Stimulated activated CD8-positive, alpha-beta memory T cell treated with anti-CD3 and anti-CD28 coated beads, Interleukin-7, amount 100 ng/mL, for 24 hours (primary cell): ENCODE measurements around the gene EDC3.
"Not testable (repeated sequence)": the region's sequence is repeated elsewhere in the genome, so short reads cannot be mapped to it uniquely, and the experiment has no call there.

Source experiments
- DNase-seq: peaks from one replicate; pipeline ENCODE4 v3.0.0-alpha.2; 2020; ENCODE audit warnings: low read depth

Gene EDC3

GRCh38 chr15:74695597-74696397 lies at the start of gene EDC3:
TSS of gene EDC3 (minus strand) at chr15:74696024. CDS start at chr15:74675124, 20,900 bp downstream.
- DNase-seq, result peak; percentile 76

DNA sequence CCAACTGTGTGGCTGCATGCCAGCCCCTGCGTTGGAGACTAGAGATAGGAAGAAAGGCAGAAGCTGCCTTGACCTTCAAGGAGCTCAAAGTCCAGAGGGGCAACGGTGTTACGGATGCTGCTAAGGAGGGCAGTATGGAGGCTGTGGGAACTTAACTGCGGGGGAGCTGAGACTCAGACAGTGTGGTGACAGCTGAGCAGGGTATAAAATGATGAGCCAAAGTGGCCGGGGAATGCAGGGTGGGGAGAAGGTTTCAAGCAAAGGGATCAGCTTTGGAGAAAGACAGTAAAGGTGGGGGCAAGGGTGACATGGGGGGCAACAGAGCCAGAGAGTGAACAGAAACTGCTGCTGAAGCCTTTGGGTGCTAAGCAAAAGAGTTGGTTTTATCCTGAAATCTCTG lies 46.6 kb upstream of the EDC3 start:
- DNase-seq, result no peak

GRCh38 chr15:74738239-74738638 lies 42.4 kb upstream of the EDC3 start:
- DNase-seq, result not testable (repeated sequence)

DNA sequence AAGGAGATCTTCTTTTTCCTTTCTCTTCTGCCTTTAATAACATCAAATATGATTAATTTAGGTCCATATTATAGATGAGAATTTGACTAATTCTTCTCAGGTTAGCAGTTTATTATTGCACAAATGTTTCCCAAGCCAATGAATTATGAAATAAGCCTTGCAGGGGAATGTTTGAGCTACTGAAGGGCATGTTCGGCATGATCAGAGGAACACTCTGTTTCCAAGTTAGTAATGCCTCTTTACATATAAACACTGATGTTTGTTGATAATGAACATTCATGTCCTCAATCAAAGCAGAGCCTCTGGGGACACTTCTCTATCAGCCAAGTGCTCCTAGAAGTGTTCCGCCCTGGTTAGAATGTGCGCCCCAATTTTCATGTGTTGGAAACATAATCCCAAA lies 39.5 kb upstream of the EDC3 start:
- no peak for DNase-seq

DNA sequence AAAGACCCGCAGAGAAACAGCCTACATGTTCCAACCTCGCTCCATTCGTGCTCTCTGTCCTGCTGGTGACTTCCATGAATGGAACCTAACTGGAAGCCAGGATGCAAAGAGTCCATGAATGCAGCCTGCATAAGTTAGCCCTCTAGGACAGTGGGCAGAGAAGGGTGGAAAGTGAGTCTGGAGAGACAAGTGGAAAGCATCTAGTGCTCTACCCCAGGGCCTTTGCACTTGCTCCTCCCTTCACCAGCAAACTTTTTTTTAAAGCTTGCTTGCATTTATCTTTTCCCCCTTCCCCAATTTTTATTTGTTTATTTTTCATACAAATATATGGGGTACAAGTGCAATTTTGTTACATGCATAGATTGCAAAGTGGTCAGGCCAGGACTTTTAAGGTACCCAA lies 37.4 kb upstream of the EDC3 start:
- no peak for DNase-seq

- no peak for DNase-seq
Measured at GRCh38 chr15:74732846-74733245, 37.0 kb upstream of the EDC3 start.

DNA sequence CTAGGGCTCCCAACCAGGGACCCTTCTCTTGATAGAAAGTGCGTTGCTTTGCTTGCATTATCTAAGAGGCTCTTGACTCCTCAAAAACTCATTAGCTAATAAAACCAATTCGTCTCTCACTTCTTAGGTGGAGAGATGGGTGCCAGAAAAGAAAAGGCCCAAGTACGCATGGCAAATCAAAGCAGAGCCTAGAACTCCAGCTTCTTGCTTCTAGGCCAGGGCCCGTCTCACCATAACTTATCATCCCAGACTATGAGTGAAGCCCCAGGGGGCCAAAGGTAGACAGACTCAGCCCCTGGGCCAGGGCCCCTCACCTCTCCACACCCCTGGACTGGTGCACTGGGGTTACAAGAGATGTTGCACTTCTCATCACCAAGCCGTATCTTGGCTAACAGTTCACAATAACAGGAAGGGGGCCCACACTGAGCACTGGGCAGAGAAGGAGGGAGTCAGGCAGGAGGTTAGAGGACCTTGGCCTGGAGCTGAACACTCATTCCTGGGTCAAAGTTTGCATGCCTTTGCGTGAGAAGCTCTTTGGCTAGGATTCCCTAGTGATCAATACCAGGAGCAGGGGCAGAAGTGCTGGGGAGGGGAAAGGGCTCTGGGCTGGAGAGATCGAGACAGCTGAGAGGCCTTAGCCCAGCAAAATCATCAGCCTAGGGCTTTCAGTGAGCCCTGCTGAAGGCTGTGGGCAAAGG lies 34.9 kb upstream of the EDC3 start:
- no peak for DNase-seq

GRCh38 chr15:74729372-74729771 lies 33.5 kb upstream of the EDC3 start:
- DNase-seq, result not testable (repeated sequence)

DNA sequence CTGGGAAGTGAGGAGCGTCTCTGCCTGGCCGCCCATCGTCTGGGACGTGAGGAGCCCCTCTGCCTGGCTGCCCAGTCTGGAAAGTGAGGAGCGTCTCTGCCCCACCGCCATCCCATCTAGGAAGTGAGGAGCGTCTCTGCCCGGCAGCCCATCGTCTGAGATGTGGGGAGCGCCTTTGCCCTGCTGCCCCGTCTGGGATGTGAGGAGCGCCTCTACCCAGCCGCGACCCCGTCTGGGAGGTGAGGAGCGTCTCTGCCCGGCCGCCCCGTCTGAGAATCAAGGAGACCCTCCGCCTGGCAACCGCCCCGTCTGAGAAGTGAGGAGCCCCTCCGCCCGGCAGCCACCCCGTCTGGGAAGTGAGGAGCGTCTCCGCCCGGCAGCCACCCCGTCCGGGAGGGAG lies 32.9 kb upstream of the EDC3 start:
- DNase-seq, result not testable (repeated sequence)

DNA sequence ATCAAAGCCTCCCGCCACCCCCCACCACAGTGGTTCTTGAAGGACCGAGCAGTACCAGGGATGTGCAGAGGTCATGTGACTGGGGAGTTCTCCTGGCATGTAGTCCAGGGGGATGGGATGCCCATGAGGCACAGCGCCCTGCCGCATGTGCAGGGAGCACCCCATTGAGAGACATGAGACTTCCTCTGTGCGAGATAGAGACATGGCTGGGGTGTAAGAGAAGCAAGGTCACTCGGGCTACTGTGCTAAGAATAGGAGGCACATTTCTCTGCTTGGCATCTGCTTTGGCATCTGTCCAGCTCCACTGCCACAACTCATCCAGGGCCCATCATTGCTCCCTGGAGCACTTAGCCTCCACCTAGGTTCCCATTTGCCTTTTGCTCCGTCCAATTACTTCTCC lies 31.9 kb upstream of the EDC3 start:
- no peak for DNase-seq

- DNase-seq, result no peak
Measured at GRCh38 chr15:74726774-74727164, 30.9 kb upstream of the EDC3 start.

DNA sequence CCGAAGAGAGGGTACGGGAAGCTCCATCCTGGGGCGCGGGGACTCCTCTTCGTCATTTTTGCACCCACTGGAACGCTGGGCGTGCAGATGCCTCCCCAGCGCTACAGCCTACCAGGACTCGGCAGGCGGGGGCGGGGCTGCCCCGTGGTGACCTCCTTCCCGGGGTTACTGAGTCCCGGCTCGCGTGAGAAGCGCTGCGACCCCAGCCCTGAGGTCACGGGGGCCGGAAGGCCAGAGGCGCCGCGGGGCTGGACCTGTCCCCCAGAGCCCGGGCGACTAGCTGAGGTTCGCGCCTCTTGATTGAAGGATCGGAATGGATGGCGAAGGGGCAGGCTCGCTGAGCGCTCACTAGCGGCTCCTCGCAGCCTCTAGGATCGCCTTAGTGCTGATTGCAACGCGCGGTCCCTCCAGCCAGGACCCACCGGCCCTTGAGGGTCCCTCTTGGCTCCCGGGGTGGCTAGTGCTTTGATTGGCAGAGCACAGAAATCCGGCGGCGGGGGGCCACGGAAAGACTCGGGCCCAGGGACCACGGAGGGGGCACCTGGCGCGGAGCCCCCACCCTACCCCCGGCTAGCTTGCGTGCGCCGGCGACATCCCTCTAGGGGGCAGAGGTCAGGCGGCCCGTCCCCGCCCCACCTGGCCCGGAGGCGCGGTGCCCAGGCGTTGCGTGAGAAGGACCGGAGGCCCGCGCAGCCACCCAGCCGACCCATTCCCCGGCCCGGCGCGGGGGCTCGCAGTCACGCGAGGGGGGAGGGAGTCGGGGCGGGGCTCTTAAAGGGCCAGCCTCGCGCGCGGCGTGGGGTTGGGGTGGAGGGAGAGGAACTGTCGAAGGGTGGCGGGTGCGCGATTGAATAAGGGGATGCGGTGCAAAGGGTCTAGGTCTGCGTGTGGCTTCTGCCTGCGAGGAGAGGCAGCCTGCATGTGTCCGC lies 30.3 kb upstream of the EDC3 start:
- DNase-seq, result peak; percentile 35

DNA sequence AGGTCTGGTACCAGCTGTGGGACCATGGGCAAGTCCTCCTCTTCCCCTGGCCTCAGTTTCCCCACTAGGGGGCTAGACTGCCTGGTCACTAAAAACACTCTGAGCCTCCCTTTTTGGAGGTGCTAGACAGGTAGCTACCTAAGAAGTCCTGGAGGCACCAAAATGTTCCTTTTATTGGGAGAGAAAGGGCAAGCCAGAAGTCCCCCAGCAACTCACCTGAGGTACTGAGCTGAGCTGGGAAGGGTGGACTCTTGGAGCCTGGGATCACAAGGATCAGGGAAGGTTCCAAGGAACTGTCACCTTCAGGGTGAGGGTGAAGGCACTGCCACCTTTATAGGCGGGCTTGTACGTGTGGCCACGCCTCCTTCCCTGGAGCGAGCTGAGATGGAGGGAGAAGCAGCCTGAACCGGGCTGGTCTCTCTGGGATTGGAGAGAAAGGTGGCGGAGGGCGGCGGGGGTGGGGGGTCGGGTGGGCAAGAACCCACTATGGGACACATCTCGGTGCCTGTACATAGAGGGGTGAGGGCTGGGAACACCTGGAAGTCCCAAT lies 29.5 kb upstream of the EDC3 start, which contains the start of gene CYP1A1:
Gene CYP1A1 (minus strand): TSS at position 304 of the 550 bp plus-strand sequence. CDS start 2,431 bp downstream, outside the sequence.
- peak; percentile 8 for DNase-seq

DNA sequence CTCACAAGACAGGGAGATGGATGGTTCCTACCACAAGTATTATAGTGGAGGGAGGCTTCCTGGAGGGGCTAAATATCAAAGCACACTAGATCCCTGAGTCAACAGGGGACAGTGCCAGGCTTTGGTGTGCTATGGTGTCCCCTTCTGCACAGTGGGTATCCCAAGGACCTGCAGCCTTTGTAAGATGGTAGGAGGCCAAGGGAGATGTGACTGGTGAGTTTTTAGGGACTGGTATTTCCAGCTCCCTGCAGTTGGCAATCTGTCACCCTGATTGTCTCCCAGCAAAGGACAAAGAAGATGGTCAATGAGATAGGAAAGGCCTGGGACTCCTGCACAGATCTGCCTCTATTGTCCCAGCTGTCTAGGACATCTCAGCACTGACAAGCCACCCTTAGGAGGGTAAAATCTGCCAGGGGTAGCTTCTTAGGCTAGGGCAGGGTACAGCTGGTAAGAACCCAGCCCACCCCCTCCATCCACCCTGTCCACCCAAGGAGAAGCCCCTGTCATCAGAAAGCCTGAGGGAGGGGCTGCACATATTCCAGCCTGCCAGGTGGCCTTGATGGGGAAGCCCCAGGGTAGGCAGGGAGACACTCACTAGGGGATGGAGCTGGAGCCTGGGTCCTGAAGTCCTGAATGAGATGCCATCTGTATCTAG lies 28.9 kb upstream of the EDC3 start:
- no peak for DNase-seq

GRCh38 chr15:74723754-74724334 lies 28.0 kb upstream of the EDC3 start:
- DNase-seq, result no peak

- DNase-seq, result no peak
Measured at GRCh38 chr15:74723187-74723586, 27.4 kb upstream of the EDC3 start.

DNA sequence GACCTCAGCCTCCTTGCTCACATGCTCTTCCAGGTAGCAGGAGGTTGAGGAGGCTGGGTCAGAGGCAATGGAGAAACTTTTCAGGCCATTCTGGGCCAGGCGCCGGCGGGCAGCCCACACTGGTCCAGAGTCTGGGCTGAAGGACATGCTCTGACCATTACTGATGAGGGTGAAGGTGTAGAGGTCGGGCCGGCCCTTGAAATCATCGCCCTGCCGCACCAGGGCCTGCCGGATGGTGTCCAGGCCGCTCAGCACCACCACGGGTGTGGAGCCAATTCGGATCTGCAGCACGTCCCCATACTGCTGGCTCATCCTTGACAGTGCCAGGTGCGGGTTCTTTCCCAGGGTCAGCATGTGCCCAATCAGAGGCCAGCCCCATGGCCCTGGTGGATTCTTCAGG lies 26.8 kb upstream of the EDC3 start:
- no peak for DNase-seq

DNA sequence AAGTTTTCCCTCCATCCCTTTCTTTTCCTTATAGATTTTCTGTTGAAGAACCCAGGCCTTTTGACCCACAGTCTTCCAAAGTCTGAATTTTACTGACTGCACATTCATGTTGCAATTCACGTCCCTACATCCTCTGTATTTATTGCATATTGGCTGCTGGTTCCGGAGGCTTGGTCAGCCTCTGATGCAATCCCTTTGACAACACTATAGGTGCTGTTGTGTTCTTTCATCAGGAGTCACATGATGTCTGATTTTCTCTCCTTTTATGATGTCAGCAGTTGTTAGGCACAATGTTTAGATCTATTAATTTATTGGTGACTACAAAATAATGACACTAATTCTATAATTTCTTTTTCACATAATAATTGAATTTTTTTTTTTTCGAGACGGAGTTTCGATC lies 20.8 kb upstream of the EDC3 start:
- no peak for DNase-seq

DNA sequence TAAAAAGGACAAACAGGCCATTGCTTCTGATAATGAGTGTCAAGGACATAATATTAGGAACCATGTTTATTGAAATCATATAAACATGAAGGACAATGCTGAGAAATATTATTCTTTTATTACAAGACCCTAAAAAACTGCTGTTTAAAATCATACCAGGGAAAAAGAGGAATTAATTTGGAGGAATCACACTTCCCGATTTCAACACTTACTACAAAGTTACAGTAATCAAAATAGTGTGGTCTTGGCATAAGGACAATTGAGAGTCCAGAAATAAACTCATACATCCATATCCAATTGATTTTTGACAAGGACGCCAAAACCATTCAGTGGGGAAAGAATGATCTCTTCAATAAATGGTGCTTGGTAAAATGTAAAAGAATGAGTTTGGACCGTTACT lies 16.5 kb upstream of the EDC3 start:
- DNase-seq, result no peak

GRCh38 chr15:74710319-74711094 lies 14.7 kb upstream of the EDC3 start:
- DNase-seq, result no peak
